Chondrocyte (in vitro differentiated cells): ENCODE data around the gene SSR1. TPM values are rescaled to one million over a fixed set of nuclear protein-coding genes. Genes with fewer than 3 reads are reported as not detected.
A peak's percentile ranks its signal among the peaks of the same experiment; 100 is the strongest.

Experiments
- DNase-seq: peaks from one replicate; pipeline ENCODE4 v3.0.0; 2021; ENCODE audit warnings: mixed read lengths, low spot score
- H3K27ac Mint-ChIP-seq: one replicate; pipeline ENCODE4 v1.8.0; 2021; ENCODE audit warnings: mild to moderate bottlenecking, moderate library complexity, mixed read lengths; ENCODE audit not compliant: unreplicated experiment
- H3K27me3 Mint-ChIP-seq: 2 replicates; pipeline ENCODE4 v1.8.0; 2021; ENCODE audit warnings: low read depth, mixed read lengths
- H3K36me3 Mint-ChIP-seq: 2 replicates; pipeline ENCODE4 v1.8.0; 2021; ENCODE audit warnings: low read depth, mixed read lengths
- H3K4me1 Mint-ChIP-seq: 2 replicates; pipeline ENCODE4 v1.8.0; 2021; ENCODE audit warnings: low read depth, mild to moderate bottlenecking, mixed read lengths
- H3K4me3 Mint-ChIP-seq: one replicate; pipeline ENCODE4 v1.8.0; 2021; ENCODE audit warnings: mild to moderate bottlenecking, moderate library complexity, mixed read lengths; ENCODE audit not compliant: unreplicated experiment
- H3K9me3 Mint-ChIP-seq: 2 replicates; pipeline ENCODE4 v1.8.0; 2021; ENCODE audit warnings: low read depth, mixed read lengths
- total RNA-seq: library from RNA; stranded (reverse); gene quantifications from 3 replicates; pipeline ENCODE4 v1.2.1, GENCODE V29; 2021
- TF ChIP-seq, protein P1 (sequence below): fragments of 200-600 bp; sonication (generic); IDR thresholded peaks from 2 replicates; pipeline ENCODE4 v1.5.0; 2021; ENCODE audit warnings: antibody characterized with exemption, mild to moderate bottlenecking, moderate library complexity

The SSR1 gene
- total RNA-seq, 1 donor from 2014 or later = 236 TPM

DNA sequence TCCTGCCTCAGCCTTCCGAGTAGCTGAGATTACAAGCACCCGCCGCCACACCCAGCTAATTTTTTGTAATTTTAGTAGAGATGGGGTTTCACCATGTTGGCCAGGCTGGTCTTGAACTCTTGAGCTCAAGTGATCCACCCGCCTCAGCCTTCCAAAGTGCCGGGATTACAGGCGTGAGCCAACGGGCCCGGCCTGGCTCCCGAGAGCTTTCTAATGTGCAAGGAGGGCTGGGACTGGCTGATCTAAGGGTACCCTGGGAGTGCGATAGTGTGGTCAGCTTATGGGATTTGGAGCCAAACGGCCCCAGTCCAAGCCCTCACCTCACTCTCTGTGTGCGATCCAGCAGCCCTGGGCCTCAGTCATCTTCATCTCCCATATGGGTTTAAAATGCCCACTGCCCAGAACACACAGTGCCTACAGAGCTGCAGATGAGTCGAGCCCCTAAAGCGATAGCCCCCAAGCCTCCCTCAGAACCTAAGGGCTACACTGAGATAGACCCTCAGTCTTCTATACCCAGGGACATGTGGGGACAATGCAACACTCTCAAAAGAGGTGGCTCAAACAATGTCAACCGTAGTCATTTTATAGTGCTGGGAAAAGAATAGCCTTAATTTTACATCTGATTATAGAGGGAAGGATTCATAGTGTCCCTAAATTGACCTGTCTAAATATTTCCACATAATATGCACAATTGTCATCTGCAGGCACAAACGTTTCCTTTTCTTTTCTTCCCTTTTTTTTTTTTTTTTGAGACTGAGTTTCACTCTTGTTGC, 50.1 kb downstream of the SSR1 start:
- Mint-ChIP-seq H3K9me3 (no peaks in the 10 kb centered on the region), H3K27me3 (no peaks in the 10 kb centered on the region), H3K27ac (peak overlapping the region; percentile 22), H3K4me1 (peaks cover 34% of the 10 kb centered on the region), H3K36me3 (no peaks in the 10 kb centered on the region), H3K4me3 (peak overlapping the region; percentile 96)
- TF ChIP-seq, protein P1, sequence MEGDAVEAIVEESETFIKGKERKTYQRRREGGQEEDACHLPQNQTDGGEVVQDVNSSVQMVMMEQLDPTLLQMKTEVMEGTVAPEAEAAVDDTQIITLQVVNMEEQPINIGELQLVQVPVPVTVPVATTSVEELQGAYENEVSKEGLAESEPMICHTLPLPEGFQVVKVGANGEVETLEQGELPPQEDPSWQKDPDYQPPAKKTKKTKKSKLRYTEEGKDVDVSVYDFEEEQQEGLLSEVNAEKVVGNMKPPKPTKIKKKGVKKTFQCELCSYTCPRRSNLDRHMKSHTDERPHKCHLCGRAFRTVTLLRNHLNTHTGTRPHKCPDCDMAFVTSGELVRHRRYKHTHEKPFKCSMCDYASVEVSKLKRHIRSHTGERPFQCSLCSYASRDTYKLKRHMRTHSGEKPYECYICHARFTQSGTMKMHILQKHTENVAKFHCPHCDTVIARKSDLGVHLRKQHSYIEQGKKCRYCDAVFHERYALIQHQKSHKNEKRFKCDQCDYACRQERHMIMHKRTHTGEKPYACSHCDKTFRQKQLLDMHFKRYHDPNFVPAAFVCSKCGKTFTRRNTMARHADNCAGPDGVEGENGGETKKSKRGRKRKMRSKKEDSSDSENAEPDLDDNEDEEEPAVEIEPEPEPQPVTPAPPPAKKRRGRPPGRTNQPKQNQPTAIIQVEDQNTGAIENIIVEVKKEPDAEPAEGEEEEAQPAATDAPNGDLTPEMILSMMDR = no peak
- DNase-seq = no peak

DNA sequence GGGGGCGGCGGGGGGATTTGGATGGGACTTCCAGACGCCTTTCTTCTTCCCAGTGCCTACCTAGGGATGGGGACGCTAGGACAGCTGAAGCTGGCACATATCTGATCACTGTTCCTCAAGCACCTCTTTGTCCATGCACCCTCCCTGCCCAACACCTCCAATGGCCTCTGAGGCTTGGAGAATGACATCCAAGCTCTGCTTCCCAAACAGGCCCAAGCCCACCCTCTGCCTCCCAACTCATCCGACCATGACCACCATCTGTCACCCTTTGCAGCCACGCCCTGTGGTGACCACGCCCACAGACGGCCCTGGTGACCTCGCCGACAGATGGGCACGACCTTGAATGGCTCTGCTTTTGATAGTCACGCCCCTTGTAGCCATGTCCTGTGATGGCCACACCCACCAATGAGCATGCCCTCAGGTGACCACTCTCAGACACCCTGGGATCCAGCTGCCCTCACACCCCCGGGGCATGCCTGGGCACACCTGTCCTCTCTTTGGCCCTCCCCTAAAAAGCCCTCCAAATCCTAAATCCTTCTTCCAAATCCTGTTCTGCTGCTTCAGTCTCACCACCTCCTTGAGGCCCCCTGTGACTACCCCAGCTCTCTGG, 51.0 kb downstream of the SSR1 start:
- H3K27me3 Mint-ChIP-seq = no peaks in the 10 kb centered on the region

DNA sequence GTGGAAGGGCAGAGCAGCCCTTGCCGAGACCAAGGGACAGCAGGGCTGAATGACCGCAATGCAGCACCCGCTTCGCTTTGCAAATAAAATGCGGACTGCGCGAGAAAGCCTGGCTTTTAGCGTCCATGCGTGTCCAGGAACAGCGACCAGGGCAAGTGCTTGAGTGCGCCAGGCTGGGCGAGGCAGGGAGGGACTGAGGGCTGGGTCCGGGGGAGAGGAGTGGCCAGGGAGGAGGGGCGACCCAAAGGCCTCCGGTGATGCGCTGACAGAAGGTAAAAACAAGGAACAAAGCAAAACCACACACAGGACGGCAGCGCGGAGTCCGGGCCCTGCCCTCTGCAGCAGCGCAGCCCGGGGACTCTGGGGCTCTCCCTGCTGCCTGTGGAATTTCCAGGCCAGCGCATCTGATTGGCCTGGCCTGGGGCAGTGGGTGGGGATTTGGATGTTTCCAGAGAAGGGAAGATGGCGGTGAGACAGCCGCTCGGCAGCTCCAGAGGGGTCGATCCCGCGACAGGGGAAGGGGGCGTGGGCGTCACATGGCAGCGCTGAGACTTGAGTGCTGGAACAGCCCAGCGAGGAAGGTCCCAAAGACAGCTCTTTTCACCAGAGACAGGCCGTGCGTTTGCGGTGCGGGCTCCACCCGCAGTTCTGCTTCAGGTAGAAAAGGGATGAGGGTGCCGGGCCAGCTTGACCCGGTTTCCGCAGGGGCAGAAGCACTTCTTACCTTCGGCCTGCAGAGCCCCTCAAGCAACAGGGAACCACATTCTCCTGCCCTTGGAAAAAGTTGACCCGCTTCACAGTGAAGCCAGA, 51.8 kb downstream of the SSR1 start:
- peaks cover 26% of the 10 kb centered on the region for H3K4me1 Mint-ChIP-seq
- TF ChIP-seq, protein P1 = peak; percentile 35
- H3K27me3 Mint-ChIP-seq = no peaks in the 10 kb centered on the region
- no peaks in the 10 kb centered on the region for H3K9me3 Mint-ChIP-seq
- no peak for DNase-seq
- H3K27ac Mint-ChIP-seq = peak overlapping the region; percentile 91
- peak overlapping the region; percentile 96 for H3K4me3 Mint-ChIP-seq
- H3K36me3 Mint-ChIP-seq = no peaks in the 10 kb centered on the region

More for the DNA sequence above, 51.0 kb downstream of the SSR1 start:
- TF ChIP-seq, protein P1 = no peak
- Mint-ChIP-seq H3K27ac (no peak overlapping the region), H3K9me3 (no peaks in the 10 kb centered on the region), H3K36me3 (no peaks in the 10 kb centered on the region), H3K4me3 (peak overlapping the region; percentile 96), H3K4me1 (peaks cover 26% of the 10 kb centered on the region)
- DNase-seq = no peak

DNA sequence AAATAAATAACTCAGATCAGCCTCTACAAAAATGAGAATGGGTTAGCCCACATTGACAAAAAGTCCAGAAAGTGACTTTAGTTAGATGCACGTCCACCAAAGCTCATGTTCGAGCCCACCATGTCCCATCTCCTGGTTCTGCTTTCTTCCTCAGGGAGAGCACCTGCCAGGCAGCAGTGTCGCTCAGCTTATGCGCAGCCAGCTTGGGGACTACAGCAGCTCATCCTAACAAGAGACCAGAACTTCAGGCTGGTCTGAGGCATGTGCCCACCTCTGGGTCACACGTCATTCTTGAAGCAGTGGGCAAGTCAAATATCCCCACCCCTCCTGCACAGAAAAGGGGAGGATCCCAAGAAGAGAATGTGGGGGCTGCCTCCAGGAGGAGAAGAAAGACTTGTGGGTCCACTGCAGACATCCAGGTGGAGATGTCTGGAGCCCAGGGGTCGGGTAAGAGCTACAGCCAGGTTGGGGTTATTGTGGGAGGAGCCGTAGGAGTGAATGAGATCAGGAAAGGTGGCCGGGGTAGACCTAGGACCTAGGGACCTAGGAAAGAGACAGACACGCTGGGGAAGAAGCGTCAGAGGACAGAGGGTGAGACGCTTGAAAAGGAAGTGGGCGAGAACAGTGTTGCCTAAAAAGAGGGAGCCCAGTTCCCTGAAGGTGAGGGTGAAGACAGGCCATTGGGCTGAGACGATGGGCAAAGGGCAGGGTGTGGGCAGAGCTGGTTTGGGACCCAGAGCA, 52.5 kb downstream of the SSR1 start:
- Mint-ChIP-seq H3K27me3 (no peaks in the 10 kb centered on the region), H3K9me3 (peaks cover 5% of the 10 kb centered on the region), H3K4me1 (peaks cover 26% of the 10 kb centered on the region), H3K36me3 (no peaks in the 10 kb centered on the region), H3K27ac (peak overlapping the region; percentile 69), H3K4me3 (peak overlapping the region; percentile 96)
- TF ChIP-seq, protein P1 = no peak
- DNase-seq = no peak
